Measurements from ENCODE around the gene MYO5A.

DNA sequence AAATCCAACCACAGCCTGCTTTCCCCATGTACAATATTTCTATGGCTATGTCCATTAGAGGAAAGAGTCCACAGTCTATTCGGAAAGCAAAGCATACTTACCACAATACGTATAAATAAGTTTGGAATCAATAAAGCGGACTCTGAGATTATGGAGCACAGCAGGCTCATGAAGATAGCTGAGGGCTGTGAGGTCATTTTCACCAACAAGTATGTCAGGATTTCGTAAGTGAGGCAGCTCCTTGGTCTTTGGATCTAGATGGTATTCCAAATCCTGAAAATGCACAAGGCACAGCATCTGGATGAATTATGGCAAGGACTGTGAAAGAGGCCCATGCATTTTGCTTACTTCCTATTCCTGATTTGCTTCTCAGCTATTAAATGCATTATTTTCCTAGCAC, 100.4 kb downstream of the MYO5A start:
- TF ChIP-seq, protein P1, sequence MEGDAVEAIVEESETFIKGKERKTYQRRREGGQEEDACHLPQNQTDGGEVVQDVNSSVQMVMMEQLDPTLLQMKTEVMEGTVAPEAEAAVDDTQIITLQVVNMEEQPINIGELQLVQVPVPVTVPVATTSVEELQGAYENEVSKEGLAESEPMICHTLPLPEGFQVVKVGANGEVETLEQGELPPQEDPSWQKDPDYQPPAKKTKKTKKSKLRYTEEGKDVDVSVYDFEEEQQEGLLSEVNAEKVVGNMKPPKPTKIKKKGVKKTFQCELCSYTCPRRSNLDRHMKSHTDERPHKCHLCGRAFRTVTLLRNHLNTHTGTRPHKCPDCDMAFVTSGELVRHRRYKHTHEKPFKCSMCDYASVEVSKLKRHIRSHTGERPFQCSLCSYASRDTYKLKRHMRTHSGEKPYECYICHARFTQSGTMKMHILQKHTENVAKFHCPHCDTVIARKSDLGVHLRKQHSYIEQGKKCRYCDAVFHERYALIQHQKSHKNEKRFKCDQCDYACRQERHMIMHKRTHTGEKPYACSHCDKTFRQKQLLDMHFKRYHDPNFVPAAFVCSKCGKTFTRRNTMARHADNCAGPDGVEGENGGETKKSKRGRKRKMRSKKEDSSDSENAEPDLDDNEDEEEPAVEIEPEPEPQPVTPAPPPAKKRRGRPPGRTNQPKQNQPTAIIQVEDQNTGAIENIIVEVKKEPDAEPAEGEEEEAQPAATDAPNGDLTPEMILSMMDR (IDR thresholded peaks at IDR 0.05) = no peak
- TF ChIP-seq, protein P2, sequence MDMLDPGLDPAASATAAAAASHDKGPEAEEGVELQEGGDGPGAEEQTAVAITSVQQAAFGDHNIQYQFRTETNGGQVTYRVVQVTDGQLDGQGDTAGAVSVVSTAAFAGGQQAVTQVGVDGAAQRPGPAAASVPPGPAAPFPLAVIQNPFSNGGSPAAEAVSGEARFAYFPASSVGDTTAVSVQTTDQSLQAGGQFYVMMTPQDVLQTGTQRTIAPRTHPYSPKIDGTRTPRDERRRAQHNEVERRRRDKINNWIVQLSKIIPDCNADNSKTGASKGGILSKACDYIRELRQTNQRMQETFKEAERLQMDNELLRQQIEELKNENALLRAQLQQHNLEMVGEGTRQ (CRISPR knock-in tag; IDR thresholded peaks at IDR 0.05) = no peak
- no peak for TF ChIP-seq JUN (CRISPR knock-in tag; IDR thresholded peaks at IDR 0.05)
